HepG2 (cell line): Measurements from ENCODE around the gene SYNDIG1. TPM values are rescaled to one million over a fixed set of nuclear protein-coding genes. Genes with fewer than 3 reads are reported as not detected.

ENCODE experiments used
- ATAC-seq: fragments of 200-7000 bp; cut with Tn5 transposase; 3 replicates; pipeline ENCODE4 v1.9.1; 2020; ENCODE audit warnings: mild to moderate bottlenecking, moderate library complexity
- BruUV-seq: library from RNA; stranded (reverse); fragments of 400-500 nt; replicated peaks from 2 replicates; lab custom pipeline; 2021; lab: Mats Ljungman, UMichigan
- CTCF ChIA-PET: fragments of 300-600 bp; formaldehyde crosslinking; extraction: SDS; loops from one replicate; lab custom pipeline; 2021; ENCODE audit warnings: low total read pairs, inconsistent platforms, low intra/inter-chr PET ratio; lab: Yijun Ruan, JAX
- POLR2A ChIA-PET: fragments of 350-600 bp; sonication (Branson Sonifier 250); formaldehyde crosslinking; loops from one replicate; lab custom pipeline; 2020; ENCODE audit warnings: antibody characterized with exemption, inconsistent platforms; lab: Yijun Ruan, JAX
- DNase-seq: peaks from one replicate; pipeline ENCODE4 v3.0.0-alpha.2; 2015; ENCODE audit warnings: low spot score
- FAIRE-seq: peaks from 3 replicates; lab custom pipeline; 2011; peaks lifted over from hg19 to GRCh38; lab: Jason Lieb, UNC
- H2AFZ ChIP-seq: one replicate; pipeline ENCODE4 v1.6.1; 2011; ENCODE audit warnings: low read length, inconsistent platforms
- H3K27ac ChIP-seq: fragments of 300-600 bp; 3 replicates; pipeline ENCODE4 v1.8.0; 2011; ENCODE audit warnings: mixed run types, mild to moderate bottlenecking, mixed read lengths, low read length, inconsistent platforms; ENCODE audit not compliant: insufficient read depth; ENCODE audit errors: extremely low read length
- H3K27me3 ChIP-seq, 2 experiments: fragments of 200-600 bp in 1 of 2; 2 replicates in 1 of 2; 3 replicates in 1 of 2; pipeline versions ENCODE4 v1.6.0 to v1.8.0; 2011; ENCODE audit warnings: low read length in 2 of 2, mild to moderate bottlenecking in 2 of 2, moderate library complexity in 2 of 2, inconsistent platforms in 1 of 2; ENCODE audit not compliant: insufficient read depth in 2 of 2, control insufficient read depth in 1 of 2
- H3K36me3 ChIP-seq, 2 experiments: fragments of 200-600 bp in 1 of 2; replicated peaks in 1 of 2; 2 replicates in 1 of 2; 3 replicates in 1 of 2; pipeline versions ENCODE4 v1.5.1 to v1.8.0; 2011; ENCODE audit warnings: low read length in 2 of 2, inconsistent platforms in 1 of 2; ENCODE audit not compliant: insufficient read depth in 2 of 2, control insufficient read depth in 1 of 2
- H3K4me1 ChIP-seq: 2 replicates; pipeline ENCODE4 v1.5.1; 2012; ENCODE audit warnings: low read length, inconsistent platforms; ENCODE audit not compliant: insufficient read depth
- H3K4me2 ChIP-seq: 2 replicates; pipeline ENCODE4 v1.6.0; 2011; ENCODE audit warnings: low read depth, low read length, inconsistent platforms
- H3K4me3 ChIP-seq, 3 experiments: fragments of 200-600 bp in 1 of 3; sonication (generic), shearing (Covaris generic) in 1 of 3; replicated peaks in 1 of 3; 2 replicates each; pipeline ENCODE4 v1.5.1; 2011 to 2016; ENCODE audit warnings: low read length in 3 of 3, inconsistent platforms in 2 of 3, low read depth in 2 of 3, mild to moderate bottlenecking in 2 of 3, control low read depth in 1 of 3, mixed read lengths in 1 of 3; ENCODE audit not compliant: insufficient read depth in 1 of 3
- H3K79me2 ChIP-seq: one replicate; pipeline ENCODE4 v1.6.1; 2011; ENCODE audit warnings: low read length, inconsistent platforms; ENCODE audit not compliant: insufficient read depth
- H3K9ac ChIP-seq: 2 replicates; pipeline ENCODE4 v1.6.0; 2011; ENCODE audit warnings: mild to moderate bottlenecking, low read depth, low read length, inconsistent platforms; ENCODE audit not compliant: insufficient read depth
- H3K9me3 ChIP-seq: 2 replicates; pipeline ENCODE4 v1.5.1; 2012; ENCODE audit warnings: mild to moderate bottlenecking, low read length
- H4K20me1 ChIP-seq: 2 replicates; pipeline ENCODE4 v1.6.0; 2011; ENCODE audit warnings: inconsistent platforms, mild to moderate bottlenecking, low read length, moderate library complexity; ENCODE audit not compliant: insufficient read depth
- AHR ChIP-seq: IDR thresholded peaks from 2 replicates; pipeline ENCODE4 v1.6.1; 2018; ENCODE audit warnings: missing genetic modification reagents, missing compliant biosample characterization
- HNF4A ChIP-seq: sonication (generic); formaldehyde crosslinking; IDR thresholded peaks from 2 replicates; pipeline ENCODE4 v1.4.0; 2020; ENCODE audit warnings: missing genetic modification reagents
- KMT2A ChIP-seq: sonication (generic); formaldehyde crosslinking; IDR thresholded peaks from 2 replicates; pipeline ENCODE4 v1.4.0; 2020; ENCODE audit warnings: missing genetic modification reagents
- MED8 ChIP-seq: sonication (generic); formaldehyde crosslinking; IDR thresholded peaks from 2 replicates; pipeline ENCODE4 v1.8.1; 2023; ENCODE audit warnings: mild to moderate bottlenecking, missing genetic modification reagents; ENCODE audit not compliant: insufficient replicate concordance
- MNT ChIP-seq: fragments of 450-650 bp; IDR thresholded peaks from 2 replicates; pipeline ENCODE4 v1.6.1; 2016
- ONECUT2 ChIP-seq: sonication (generic); formaldehyde crosslinking; IDR thresholded peaks from 2 replicates; pipeline ENCODE4 v1.4.0; 2020; ENCODE audit warnings: missing genetic modification reagents
- POLR2AphosphoS5 ChIP-seq: IDR thresholded peaks from 2 replicates; pipeline ENCODE4 v1.6.1; 2012; ENCODE audit warnings: low read depth, low read length
- PTBP1 ChIP-seq: fragments of 200-400 bp; formaldehyde crosslinking; IDR thresholded peaks from 2 replicates; pipeline ENCODE4 v1.6.1; 2018; ENCODE audit warnings: low read length, low read depth; ENCODE audit not compliant: poor library complexity, severe bottlenecking
- RNF2 ChIP-seq: fragments of 450-650 bp; conservative IDR thresholded peaks from 2 replicates; pipeline ENCODE4 v1.6.1; 2016; ENCODE audit warnings: low read depth
- SAP130 ChIP-seq: IDR thresholded peaks from 2 replicates; pipeline ENCODE4 v1.6.1; 2016; ENCODE audit warnings: low read depth
- SYNCRIP ChIP-seq: fragments of 200-400 bp; formaldehyde crosslinking; IDR thresholded peaks from 2 replicates; pipeline ENCODE4 v1.6.1; 2018; ENCODE audit warnings: mild to moderate bottlenecking, low read depth, low read length; ENCODE audit not compliant: insufficient read depth
- ZNF510 ChIP-seq: sonication (generic); formaldehyde crosslinking; IDR thresholded peaks from 2 replicates; pipeline ENCODE4 v1.4.0; 2020; ENCODE audit warnings: low read depth, mild to moderate bottlenecking, missing genetic modification reagents
- ZNF572 ChIP-seq: sonication (generic); formaldehyde crosslinking; IDR thresholded peaks from 2 replicates; pipeline ENCODE4 v1.5.1; 2020; ENCODE audit warnings: mild to moderate bottlenecking, missing genetic modification reagents
- WGBS: methylation state at CpG from one replicate; pipeline ENCODE4 v1.1.6; 2017; ENCODE audit warnings: low lambda C conversion rate; 5-methylcytosine and 5-hydroxymethylcytosine counted together
- in situ Hi-C: cut with HindIII; loops from 2 replicates; pipeline ENCODE4 v1.10.0; 2017; ENCODE audit warnings: low pct_unique_long_range_greater_than_20kb; ENCODE audit not compliant: extremely low pct_ligation_motif_present
- intact Hi-C: fragments of 100-400 bp; cut with micrococcal nuclease; formaldehyde crosslinking; loops from one replicate; pipeline ENCODE4 v1.10.0; 2022; ENCODE audit not compliant: unreplicated experiment
- polyA plus RNA-seq, 8 experiments: library from polyadenylated mRNA; depleted of rRNA in 3 of 8; stranded (reverse) in 7 of 8; unstranded in 1 of 8; fragments of >200 nt; fragmentation: Illumina TruSeq in 4 of 8; extraction: Trizol in 4 of 8; gene quantifications; 2 replicates each; pipeline versions ENCODE4 v1.2.1 to v1.2.3, GENCODE V29; 2011 to 2016; ENCODE audit warnings: low read depth in 4 of 8, missing spikeins in 1 of 8, mixed read lengths in 1 of 8; ENCODE audit not compliant: insufficient read depth in 1 of 8
- total RNA-seq, 5 experiments: library from RNA; depleted of rRNA; stranded (reverse); fragments of >200 nt; fragmentation: Illumina TruSeq; extraction: Trizol; gene quantifications; 2 replicates each; pipeline ENCODE4 v1.2.3, GENCODE V29; 2016; ENCODE audit warnings: low read depth in 1 of 5
- TF ChIP-seq, protein P1 (sequence below): sonication (generic); formaldehyde crosslinking; IDR thresholded peaks from 2 replicates; pipeline ENCODE4 v1.4.0; 2020; ENCODE audit warnings: missing genetic modification reagents

The SYNDIG1 gene
- total and polyA plus RNA-seq, 2 of the 13 experiments (the other 11 are each of a cell fraction or from before 2014, with no cell fraction given): not detected

DNA sequence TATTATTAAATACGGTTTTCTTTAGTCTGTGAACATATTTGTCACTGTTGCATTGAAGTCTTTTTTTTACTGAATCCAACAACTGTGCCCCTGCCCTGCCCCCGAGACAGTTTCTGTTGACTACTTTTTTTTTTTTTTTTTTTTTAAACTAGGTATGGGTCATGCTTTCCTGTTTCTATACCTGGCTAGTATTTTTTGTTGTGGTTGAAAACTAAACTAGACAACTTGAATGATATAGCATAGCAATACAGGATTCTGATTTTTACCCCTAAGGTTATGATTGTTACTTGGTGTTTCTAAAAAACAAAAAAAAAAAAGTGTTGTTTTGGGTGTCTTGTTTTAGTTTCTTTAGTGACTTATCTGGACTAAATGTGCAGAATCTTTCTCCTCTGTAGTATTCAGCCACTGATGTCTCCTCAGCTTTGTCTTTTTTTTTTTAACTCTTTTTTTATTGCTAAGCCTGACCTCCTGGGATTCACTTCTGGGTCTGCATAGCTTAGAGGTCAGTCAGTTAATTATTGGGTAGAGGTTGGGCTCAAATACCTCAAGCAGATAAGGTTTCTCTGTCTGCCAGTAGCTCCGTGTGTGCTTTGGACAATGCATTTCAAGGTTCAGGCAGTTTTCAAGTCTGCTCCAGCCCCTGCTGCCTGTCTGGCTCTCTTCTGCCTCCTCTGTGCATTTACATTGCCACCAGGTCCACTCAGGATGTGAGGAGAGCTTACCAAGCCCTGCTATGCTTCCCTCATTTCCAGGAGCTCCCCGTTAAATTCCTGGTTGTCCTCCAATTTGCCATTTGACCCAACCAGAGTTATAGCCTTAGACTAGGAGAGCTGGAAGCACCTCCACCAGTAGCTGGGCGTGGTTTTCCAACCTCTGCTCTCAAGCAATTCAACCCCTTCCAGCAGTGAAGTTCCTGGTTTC is 91.4 kb downstream of the SYNDIG1 start:
- Histone ChIP-seq H3K4me2 (no peak overlapping the region), H3K36me3 (no peaks in the 10 kb centered on the region), H3K79me2 (no peaks in the 10 kb centered on the region), H2AFZ (no peak overlapping the region), H3K9me3 (no peaks in the 10 kb centered on the region), H4K20me1 (no peaks in the 10 kb centered on the region), H3K4me3 (no peak overlapping the region), H3K27ac (no peak overlapping the region), H3K9ac (no peak overlapping the region), H3K4me1 (no peaks in the 10 kb centered on the region), H3K27me3 (no peaks in the 10 kb centered on the region)
- ChIA-PET CTCF (no interaction called here), POLR2A (no interaction called here)
- intact Hi-C loops: no loop called here
- in situ Hi-C loops: no loop called here
- DNase-seq (no peak), FAIRE-seq (no peak), ATAC-seq (no peak)
- 6% methylated on average over 5 of the region's 5 CpGs for WGBS
- no TSS peak for BruUV-seq
- TF ChIP-seq PTBP1 (no peak), ZNF510 (CRISPR knock-in tag) (no peak), SYNCRIP (no peak), KMT2A (CRISPR knock-in tag) (no peak), MNT (no peak), SAP130 (no peak), RNF2 (no peak), MED8 (no peak), POLR2AphosphoS5 (no peak), ONECUT2 (CRISPR knock-in tag) (no peak), ZNF572 (CRISPR knock-in tag) (no peak), AHR (CRISPR knock-in tag) (no peak), HNF4A (CRISPR knock-in tag) (no peak)
- TF ChIP-seq, protein P1, sequence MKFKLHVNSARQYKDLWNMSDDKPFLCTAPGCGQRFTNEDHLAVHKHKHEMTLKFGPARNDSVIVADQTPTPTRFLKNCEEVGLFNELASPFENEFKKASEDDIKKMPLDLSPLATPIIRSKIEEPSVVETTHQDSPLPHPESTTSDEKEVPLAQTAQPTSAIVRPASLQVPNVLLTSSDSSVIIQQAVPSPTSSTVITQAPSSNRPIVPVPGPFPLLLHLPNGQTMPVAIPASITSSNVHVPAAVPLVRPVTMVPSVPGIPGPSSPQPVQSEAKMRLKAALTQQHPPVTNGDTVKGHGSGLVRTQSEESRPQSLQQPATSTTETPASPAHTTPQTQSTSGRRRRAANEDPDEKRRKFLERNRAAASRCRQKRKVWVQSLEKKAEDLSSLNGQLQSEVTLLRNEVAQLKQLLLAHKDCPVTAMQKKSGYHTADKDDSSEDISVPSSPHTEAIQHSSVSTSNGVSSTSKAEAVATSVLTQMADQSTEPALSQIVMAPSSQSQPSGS: no peak
